ENCODE measurements around the gene GATAD2B.
"Not testable (repeated sequence)": the region's sequence is repeated elsewhere in the genome, so short reads cannot be mapped to it uniquely, and the experiment has no call there.

GATAD2B gene

DNA sequence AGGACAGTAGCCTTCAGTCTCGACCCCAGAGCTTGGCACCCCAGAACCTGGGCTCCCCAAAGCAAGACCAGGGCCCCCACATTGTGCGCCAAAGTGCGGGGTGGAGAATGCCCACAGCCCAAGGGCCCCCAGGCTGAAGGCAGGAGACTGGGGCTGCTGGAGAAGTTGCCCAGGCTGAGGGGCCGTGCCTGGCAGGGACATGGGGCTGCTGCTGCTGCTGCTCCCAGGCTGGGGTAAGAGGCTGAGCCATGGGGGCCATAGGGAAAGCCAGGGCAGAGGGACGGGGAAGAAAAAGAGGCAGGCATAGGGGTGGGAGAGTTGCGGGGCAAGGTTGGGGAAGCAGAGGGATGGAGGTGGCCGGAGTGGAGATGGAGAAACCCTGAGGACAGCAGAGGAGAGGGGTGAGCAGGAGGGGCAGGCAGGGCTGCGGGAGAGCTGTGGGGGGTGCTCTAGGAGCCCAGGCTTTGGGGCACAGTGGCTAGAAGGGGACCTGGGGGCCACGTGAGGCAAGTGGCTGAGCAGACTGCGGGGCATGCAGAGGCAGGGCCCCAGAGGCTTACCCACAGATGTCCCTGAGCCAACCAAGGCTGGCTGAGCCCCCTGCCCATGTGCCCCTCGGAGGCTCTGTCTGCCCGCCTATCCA lies 128.7 kb downstream of the GATAD2B start:
- in situ Hi-C loops (cut with MboI; ENCODE audit: low pct_unique_long_range_greater_than_20kb, low sequenced_read_pairs): no loop called here
- DNase-seq: no peak

GRCh38 chr1:153793261-153793972 lies 129.4 kb downstream of the GATAD2B start:
- in situ Hi-C loops (cut with MboI; ENCODE audit: low pct_unique_long_range_greater_than_20kb, low sequenced_read_pairs): no loop called here
- no peak for DNase-seq

GRCh38 chr1:153792631-153793041 lies 130.1 kb downstream of the GATAD2B start:
- in situ Hi-C loops (cut with MboI; ENCODE audit: low pct_unique_long_range_greater_than_20kb, low sequenced_read_pairs): no loop called here
- no peak for DNase-seq

DNA sequence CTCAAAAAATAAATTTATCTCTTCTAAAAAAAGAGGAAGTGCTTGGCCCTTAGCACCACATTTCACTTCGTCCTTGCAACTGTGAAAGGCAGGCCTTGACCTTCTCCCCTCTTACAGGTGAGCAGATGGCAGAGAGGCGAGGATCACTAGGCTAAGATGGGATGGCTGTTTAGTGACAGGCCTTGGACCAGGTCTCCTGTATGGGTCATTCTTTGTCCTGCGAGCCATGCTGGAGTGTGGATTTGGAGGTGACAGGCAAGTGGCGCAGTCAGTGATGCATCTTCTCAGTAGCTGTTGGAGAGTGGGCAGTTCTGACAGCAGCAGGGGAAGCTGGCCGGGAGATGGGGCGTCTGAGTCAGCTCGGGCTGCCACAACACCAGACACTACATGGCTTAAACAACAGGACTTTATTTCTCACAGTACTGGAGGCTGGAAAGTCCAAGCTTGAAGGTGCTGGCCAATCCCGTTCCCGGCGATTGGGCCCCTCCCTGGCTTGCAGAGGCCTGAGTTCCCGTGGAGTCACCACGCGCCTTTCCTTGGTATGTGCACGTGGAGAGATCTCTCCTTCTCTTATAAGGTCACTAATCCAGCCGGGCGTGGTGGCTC lies 131.0 kb downstream of the GATAD2B start:
- in situ Hi-C loops (cut with MboI; ENCODE audit: low pct_unique_long_range_greater_than_20kb, low sequenced_read_pairs): no loop called here
- no peak for DNase-seq

GRCh38 chr1:153790966-153791647 lies 131.7 kb downstream of the GATAD2B start:
- in situ Hi-C loops (cut with MboI; ENCODE audit: low pct_unique_long_range_greater_than_20kb, low sequenced_read_pairs): no loop called here
- peak; percentile 99 for DNase-seq

DNA sequence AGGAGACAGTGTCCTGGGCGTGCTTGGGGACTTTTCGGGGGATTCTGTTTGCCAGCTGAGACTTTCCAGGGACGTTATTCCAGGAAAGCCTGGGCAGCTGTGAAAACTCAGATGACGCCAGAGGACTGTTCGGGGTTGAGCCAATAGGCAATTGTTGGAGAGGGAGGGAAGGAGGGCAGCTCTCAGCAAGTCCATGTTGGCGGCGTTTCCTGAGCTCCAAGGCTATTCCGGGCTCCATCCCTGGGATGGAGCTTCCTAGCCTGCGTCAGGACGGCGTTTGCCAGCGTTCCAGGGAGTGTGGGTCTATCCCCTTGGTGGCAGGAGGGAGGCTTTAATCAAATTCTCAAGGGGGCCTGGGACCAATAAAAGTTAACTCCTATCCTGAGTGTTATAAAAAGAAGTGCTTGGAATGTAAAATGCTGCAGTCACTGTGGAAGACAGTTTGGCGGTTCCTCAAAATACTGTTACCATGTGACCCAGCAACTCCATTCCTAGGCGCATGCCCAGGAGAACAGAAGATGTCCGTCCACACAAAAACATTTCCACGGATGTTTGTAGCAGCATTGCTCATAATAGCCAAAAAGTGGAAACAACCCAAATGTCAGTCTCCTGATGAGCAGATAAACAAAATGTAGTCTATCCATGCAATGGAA lies 132.3 kb downstream of the GATAD2B start:
- in situ Hi-C loops (cut with MboI; ENCODE audit: low pct_unique_long_range_greater_than_20kb, low sequenced_read_pairs): no loop called here
- DNase-seq: no peak

GRCh38 chr1:153789478-153790034 lies 133.2 kb downstream of the GATAD2B start:
- in situ Hi-C loops (cut with MboI; ENCODE audit: low pct_unique_long_range_greater_than_20kb, low sequenced_read_pairs): no loop called here
- DNase-seq: no peak

GRCh38 chr1:153786038-153786790 lies 136.6 kb downstream of the GATAD2B start:
- in situ Hi-C loops (cut with MboI; ENCODE audit: low pct_unique_long_range_greater_than_20kb, low sequenced_read_pairs): no loop called here
- no peak for DNase-seq

DNA sequence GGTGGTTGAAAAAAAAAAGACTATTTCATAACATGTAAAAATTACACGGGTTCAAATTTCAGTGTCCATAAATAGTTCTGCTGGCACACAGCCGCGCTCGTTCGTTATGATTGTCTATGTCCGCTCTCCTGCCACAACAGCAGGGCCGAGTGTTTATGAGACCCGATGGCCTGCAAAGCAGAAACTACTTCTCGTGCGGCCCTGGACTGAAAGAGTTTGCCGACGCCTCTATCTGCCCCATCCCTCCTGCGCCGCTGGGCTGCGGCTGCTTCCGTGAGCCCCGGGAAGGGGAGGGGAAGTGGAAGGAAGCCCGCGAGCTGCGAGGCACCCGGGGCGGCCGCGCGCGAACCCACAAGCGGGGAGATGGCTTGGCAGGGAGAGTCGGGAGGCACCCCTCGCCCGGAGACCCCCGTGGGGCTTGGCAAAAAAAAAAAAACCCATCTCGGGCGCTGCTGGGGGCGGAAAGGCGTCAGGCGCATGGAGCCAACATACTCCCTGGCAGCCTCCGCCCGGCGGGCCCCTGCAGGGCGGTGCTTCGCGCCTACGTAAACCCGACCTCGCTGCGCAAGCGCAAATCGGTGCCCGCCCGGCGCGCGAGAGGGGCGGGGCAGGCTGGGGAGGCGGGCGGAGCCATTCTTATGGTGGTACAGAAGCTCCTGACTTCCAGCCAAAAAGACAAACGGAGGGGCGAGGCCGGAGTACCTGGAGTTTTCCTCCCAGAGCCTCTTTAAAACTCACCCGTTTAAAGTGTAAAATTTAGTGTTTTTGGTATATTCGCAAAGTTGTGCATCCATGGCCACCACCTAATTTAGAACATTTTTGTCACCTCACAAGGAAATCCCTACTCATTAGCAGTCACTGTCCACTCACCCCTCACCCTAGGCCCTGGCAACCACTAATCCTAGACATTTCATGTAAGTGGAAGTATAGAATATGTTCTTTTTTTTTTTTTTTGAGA lies 139.3 kb downstream of the GATAD2B start:
- in situ Hi-C loops (cut with MboI; ENCODE audit: low pct_unique_long_range_greater_than_20kb, low sequenced_read_pairs): no loop called here
- peak; percentile 95 for DNase-seq

- in situ Hi-C loops (cut with MboI; ENCODE audit: low pct_unique_long_range_greater_than_20kb, low sequenced_read_pairs); DNase-seq: not testable (repeated sequence)
These were observed 140.1 kb downstream of the GATAD2B start for GRCh38 chr1:153782648-153783047.

DNA sequence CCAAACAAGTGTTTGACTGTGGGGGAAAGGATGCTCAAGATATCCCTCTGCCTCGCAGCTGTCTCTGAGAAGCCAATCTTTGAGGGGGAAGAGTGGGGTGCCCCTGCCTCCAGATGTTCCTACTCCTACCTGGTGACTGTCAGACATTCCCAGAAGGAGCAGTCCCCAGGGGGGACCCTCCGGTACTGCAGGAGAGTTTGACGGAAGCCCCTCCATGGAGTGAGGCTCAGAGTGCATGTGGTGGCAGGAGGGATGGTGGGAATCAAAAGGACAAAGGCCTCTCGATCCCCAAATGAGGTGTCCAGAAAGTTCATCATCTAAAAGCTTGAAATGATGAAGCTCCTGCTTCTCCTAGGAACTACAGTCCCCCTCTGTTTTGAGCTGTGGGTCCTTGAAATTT lies 142.2 kb downstream of the GATAD2B start:
- in situ Hi-C loops (cut with MboI; ENCODE audit: low pct_unique_long_range_greater_than_20kb, low sequenced_read_pairs): no loop called here
- no peak for DNase-seq

DNA sequence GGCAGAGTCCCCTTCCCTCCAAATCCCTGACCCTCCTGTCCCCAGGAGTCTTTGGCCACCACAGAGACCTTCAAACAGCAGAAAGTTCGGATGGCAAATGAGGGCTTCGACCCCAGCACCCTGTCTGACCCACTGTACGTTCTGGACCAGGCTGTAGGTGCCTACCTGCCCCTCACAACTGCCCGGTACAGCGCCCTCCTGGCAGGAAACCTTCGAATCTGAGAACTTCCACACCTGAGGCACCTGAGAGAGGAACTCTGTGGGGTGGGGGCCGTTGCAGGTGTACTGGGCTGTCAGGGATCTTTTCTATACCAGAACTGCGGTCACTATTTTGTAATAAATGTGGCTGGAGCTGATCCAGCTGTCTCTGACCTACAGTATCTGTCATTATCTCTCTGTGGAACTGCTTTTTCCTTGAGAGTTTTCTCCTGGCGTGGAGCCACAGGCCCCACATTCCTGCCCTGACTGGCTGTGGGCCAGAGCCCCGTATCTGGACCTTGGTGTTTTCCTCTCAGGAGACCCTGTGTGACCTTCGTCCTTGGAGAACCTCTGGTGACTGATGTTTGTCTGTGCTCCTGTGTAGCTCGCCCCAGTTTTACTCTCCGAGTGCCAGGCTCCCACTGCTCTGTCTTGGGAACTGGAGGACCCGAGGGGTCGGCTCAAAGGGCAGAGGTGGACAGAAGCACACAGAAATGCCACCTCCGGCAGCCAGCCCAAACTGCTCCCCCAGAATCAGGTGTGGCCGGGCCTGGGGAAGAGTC lies 142.8 kb downstream of the GATAD2B start:
- no peak for DNase-seq
- in situ Hi-C loops (cut with MboI; ENCODE audit: low pct_unique_long_range_greater_than_20kb, low sequenced_read_pairs): loop anchor here (10.0 kb wide), 1 partner anchor 275 kb away; no protein-coding TSS in a partner anchor

DNA sequence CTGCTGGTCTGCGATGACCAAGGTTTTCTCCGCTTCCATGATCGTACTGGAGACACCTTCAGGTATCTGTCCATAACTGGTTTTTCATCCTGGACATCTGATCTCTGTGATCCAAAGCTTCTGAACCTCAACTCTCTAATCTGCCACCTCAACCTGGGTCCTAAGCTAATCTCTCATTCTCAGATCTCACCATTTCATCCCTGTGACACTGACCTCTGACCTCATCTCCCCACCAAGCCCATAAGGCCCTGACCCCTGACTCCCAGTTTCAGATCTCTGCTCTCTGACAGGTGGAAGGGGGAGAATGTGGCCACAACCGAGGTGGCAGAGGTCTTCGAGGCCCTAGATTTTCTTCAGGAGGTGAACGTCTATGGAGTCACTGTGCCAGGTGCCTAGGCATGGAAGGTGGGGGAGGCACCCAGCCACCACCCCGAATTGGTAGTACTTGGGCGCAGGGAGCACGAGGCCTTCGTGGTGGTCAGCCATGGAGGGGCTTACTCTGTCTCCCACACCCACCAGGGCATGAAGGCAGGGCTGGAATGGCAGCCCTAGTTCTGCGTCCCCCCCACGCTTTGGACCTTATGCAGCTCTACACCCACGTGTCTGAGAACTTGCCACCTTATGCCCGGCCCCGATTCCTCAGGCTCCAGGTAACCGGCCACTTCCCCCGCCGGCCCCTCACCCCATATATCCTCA lies 143.8 kb downstream of the GATAD2B start:
- no peak for DNase-seq
- in situ Hi-C loops (cut with MboI; ENCODE audit: low pct_unique_long_range_greater_than_20kb, low sequenced_read_pairs): loop anchor here (10.0 kb wide), 1 partner anchor 274 kb away; no protein-coding TSS in a partner anchor

DNA sequence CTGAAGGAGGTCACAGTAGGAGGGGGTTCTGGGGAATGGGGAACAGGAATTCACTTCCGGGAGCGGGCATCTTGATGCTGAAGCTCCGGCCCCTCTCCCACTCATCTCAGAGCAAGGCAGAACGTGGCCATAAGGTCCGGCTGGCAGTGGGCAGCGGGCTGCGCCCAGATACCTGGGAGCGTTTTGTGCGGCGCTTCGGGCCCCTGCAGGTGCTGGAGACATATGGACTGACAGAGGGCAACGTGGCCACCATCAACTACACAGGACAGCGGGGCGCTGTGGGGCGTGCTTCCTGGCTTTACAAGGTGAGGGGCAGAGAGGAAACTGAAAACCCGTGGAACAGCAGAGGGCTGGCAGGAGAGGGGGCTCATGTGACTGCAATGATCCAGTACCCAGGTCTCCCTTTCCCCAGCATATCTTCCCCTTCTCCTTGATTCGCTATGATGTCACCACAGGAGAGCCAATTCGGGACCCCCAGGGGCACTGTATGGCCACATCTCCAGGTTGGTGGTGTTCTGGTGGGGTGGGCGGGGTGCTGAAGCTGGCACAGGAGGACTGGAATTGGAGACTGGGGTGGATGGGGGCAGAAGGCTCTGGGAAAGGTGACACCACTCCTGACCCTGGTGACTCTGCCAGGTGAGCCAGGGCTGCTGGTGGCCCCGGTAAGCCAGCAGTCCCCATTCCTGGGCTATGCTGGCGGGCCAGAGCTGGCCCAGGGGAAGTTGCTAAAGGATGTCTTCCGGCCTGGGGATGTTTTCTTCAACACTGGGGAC lies 144.5 kb downstream of the GATAD2B start:
- in situ Hi-C loops (cut with MboI; ENCODE audit: low pct_unique_long_range_greater_than_20kb, low sequenced_read_pairs): loop anchor here (10.0 kb wide), 1 partner anchor 273 kb away; no protein-coding TSS in a partner anchor
- no peak for DNase-seq

- in situ Hi-C loops (cut with MboI; ENCODE audit: low pct_unique_long_range_greater_than_20kb, low sequenced_read_pairs): loop anchor here (10.0 kb wide), 1 partner anchor 273 kb away; no protein-coding TSS in a partner anchor
- no peak for DNase-seq
These were observed 145.1 kb downstream of the GATAD2B start for GRCh38 chr1:153777648-153778047.

Data from KBM-7 (cell line).